T1000 (cell line): ENCODE measurements around the gene ARMC9.
A peak's percentile ranks its signal among the peaks of the same experiment; 100 is the strongest.
"Not testable (repeated sequence)": the region's sequence is repeated elsewhere in the genome, so short reads cannot be mapped to it uniquely, and the experiment has no call there.

ENCODE experiments used
- DNase-seq: peaks from one replicate; lab custom pipeline; 2025; ENCODE audit warnings: mixed read lengths; lab: John Stamatoyannopoulos, UW

Gene ARMC9

GRCh38 chr2:231364961-231365810 lies 166.8 kb downstream of the ARMC9 start:
- peak; percentile 87 for DNase-seq

- DNase-seq: no peak
Observed at GRCh38 chr2:231367178-231367577, 168.7 kb downstream of the ARMC9 start.

- DNase-seq: no peak
Observed at GRCh38 chr2:231369580-231370428, 171.4 kb downstream of the ARMC9 start.

DNA sequence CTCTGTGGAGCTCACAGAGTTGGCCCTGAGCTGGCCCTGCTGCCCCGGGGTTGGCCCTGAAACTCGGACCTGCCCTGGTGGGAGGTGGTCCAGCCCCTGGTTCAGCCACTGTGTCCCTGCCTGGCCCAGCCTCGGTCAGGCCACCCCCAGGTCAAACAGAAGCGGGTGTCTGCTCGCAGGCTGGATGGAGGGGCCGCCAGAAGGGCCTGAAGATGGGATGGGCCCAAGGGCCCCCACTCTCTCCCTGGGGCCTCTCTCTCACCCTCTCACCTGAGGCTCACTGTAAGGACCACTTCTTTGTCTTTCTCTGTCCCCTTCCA lies 172.0 kb downstream of the ARMC9 start:
- no peak for DNase-seq

GRCh38 chr2:231370749-231371429 lies 172.5 kb downstream of the ARMC9 start:
- no peak for DNase-seq

DNA sequence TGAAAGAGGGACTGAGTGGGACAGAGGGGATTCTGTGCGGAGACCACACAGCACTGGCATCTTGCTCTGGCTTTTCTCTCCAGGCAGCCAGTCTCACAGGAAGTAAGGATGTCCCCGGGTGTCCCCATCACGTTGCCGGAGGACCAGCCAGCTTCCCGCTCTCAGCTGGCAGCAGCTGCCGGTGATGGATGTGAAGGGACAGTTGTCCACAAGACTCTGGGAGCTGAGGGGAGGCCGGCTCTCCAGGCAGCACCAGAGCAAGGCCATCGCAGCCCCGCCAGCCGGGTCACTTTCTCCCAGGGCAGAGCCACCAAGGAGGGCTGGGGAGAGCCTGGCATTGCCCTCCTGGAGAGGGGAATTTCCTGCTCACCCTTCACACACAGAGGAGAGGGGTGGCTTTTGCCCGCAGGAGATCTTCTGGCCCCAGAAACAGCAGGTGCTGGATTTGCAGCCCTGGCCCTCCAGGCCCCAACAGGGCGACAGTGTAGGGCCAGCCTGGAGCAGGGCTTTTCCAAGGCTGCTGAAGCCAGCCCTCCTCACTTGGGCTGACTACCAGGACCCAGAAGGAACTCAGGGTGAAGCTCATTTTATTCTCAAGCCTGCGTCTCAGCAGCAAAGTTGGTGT lies 173.1 kb downstream of the ARMC9 start:
- no peak for DNase-seq

DNA sequence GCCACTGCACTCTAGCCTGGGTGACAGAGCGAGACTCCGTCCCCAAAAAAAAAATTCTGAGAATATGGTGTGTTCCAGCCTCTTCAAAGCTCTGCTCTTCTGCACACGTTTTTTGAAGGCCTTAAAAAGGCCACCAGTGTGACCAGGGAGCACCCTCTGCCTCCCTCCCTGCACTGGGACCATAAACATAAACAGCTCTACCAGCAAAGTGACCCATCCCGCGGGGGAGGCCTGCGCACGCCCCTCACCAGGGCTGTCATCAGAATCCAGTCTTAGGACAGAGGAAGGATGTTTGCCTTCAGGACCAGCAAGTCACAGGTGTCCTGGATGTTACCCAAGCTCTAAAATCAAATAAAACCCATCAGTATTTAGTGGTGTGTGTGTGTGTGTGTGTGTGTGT lies 173.9 kb downstream of the ARMC9 start:
- DNase-seq: no peak

GRCh38 chr2:231373184-231373583 lies 174.8 kb downstream of the ARMC9 start:
- DNase-seq: no peak

- DNase-seq: no peak
Observed at GRCh38 chr2:231373786-231374349, 175.4 kb downstream of the ARMC9 start.

DNA sequence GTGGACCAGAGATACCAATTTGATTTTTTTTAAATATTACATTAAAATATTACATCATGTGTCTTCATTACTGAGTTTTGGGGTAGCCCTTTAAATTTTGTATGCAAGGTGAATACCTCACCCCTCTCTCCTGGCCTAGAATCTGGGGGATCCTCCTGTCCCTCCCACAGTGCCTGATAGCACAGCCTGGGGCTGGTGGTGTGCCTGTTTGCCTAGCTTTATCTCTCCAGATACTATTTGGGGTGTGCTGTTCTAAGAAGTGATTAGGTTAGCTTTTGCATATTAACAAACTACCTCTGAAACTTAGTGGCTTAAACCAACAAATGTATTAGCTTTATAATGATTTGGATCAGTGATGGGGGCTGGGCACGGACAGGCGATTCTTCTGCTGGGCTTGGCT lies 176.3 kb downstream of the ARMC9 start:
- DNase-seq: no peak

DNA sequence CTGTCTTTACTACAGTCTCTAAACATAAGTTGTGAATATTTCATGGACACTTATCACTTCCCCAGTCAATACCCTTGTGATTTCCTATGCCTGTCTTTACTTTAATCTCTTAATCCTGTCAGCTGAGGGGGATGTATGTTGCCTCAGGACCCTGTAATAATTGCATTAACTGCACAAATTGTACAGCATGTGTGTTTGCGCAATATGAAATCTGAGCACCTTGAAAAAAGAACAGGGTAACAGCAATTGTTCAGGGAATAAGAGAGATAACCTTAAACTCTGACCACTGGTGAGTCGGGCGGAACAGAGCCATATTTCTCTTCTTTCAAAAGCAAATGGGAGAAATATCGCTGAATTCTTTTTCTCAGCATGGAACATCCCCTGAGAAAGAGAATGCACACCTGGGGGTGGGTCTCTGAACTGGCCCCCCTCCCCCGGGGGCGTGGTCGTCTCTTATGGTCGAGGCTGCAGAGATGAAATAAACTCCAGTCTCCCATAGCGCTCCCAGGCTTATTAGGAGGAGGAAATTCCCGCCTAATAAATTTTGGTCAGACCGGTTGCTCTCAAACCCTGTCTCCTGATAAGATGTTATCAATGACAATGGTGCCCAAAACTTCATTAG lies 177.7 kb downstream of the ARMC9 start:
- not testable (repeated sequence) for DNase-seq

DNA sequence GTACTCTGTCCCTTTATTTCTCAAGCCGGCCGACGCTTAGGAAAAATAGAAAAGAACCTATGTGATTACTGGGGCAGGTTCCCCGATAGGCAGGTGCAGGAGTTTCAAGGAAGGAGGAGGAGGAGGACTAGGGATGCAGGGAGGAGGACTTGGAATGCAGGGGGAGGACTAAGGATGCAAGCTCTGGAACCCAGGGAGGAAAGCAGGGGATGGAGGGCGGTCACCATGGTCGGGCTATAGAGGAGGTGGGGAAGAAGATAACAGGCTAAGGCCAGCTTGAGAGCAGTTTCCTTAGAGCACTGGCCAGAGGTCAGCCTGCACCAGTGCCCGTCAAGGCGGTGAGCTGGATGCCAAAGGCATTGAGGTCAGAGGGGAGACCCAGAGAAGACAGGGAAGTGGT lies 178.4 kb downstream of the ARMC9 start:
- DNase-seq: no peak

DNA sequence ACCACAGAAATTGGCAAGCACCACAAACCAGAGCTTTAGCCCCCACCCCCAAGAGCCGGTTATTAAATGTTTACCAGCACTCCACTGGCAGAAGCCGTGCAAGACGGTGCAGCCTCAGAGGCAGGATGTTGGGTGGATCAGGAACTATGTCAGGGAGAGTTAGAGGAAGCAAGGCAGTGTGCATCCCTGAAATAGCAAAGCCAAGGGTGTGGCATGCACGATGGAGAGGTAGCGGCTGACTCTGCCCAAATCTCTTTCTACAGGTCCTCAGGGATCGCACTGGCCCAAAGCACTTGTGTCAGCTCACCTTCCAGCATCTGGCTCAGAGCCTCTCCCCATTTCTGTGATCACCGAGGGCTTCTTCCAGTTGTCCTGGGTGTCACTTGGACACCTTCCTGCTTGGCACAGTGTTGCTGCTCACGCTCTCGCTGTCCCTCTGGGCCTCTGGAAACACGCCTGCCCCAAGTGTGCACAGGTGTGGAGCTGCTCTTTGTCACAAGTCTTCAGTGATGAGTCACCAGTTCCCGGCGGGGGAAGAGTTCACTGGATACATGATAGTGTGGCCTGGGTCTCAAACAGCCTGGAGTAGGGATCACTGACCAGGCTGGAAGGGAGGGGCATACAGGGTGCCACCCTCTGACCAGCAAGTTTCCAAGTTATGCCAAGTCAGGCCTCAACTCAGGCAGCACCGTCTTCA lies 179.7 kb downstream of the ARMC9 start:
- DNase-seq: no peak

- no peak for DNase-seq
Observed at GRCh38 chr2:231379266-231380215, 181.1 kb downstream of the ARMC9 start.

DNA sequence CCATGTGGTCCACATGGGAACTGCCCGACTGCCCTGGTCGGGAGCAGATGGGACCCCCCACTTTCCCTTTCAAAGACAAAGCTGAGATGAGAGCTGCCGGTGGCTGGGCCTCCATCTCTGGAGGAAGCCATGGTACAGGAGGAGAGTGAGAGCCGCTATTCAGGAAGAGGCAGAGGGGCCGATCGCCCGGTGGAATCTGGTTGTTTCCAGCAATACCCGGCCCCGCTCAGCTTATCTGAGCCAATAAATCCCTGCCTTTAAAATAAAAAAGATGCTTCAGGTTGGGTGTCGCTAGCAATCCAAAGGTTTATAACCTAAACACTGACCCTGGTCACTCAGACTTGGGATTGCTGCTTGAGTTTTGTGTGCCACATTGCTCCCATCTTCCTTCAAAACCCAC lies 181.9 kb downstream of the ARMC9 start:
- DNase-seq: no peak

DNA sequence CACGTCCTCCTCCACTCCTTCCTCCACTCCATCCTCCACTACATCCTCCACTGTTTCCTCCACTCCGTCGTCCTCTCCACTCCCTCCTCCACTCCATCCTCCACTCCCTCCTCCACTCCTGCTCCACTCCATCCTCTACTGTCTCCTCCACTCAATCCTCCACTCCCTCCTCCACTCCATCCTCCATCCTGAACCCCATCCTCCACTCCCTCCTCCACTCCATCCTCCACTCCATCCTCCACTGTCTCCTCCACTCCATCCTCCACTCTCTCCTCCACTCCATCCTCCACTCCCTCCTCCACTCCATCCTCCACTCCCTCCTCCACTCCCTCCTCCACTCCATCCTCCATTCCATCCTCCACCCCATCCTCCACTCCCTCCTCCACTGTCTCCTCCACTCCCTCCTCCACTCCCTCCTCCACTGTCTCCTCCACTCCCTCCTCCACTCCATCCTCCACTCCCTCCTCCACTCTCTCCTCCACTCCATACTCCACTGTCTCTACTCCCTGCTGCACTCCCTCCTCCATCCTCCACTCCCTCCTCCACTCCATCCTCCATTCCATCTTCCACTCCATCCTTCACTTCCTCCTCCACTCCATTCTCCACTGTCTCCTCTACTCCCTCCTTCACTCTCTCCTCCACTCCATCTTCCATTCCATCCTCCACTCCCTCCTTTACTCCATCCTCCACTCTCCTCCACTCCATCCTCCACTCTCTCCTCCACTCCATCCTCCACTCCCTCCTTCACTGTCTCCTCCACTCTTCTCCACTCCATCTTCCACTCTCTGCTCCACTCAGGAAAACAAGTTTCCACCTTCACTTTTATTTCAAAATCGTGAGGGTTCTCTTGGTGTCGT lies 182.8 kb downstream of the ARMC9 start:
- DNase-seq: no peak

DNA sequence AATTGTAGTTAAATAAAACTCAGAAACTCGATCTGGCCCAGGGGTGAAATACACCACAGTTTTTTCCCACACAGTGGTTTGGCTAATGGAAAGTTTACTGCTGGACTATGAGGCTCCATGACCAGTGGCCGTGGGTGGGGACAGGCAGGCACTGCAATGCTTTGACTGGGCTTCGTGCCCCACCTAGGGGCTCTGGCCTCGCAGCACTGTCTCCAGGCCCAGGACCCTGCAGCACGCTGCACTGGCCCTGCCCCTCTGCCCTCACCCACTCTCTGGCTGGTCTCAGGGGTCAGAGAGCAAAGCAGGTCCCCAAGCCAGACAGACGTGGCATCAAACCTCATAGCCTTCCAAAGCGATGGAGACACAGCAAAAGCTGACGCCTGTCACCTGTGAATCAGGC lies 183.7 kb downstream of the ARMC9 start:
- no peak for DNase-seq

GRCh38 chr2:231383416-231384108 lies 185.1 kb downstream of the ARMC9 start:
- DNase-seq: no peak
